Cardiac muscle cell (in vitro differentiated cells and primary cell): ENCODE measurements around the gene C5orf15. TPM values are rescaled to one million over a fixed set of nuclear protein-coding genes. Genes with fewer than 3 reads are reported as not detected.

Experiments
- DNase-seq, 2 donors: peaks; one replicate each; pipeline versions ENCODE4 v3.0.0 to v3.0.0-alpha.2; 2010 to 2017; ENCODE audit warnings: low read depth in 1 of 2, low spot score in 1 of 2
- H3K27ac ChIP-seq: fragments of 200-600 bp; sonication (generic); 2 replicates; pipeline ENCODE4 v1.5.1; 2016
- H3K27me3 ChIP-seq: fragments of 200-600 bp; sonication (generic); 2 replicates; pipeline ENCODE4 v1.6.0; 2016; ENCODE audit warnings: control low read depth
- H3K36me3 ChIP-seq: fragments of 200-600 bp; sonication (generic); 2 replicates; pipeline ENCODE4 v1.5.1; 2016; ENCODE audit warnings: control low read depth
- H3K4me1 ChIP-seq: fragments of 200-600 bp; sonication (generic); 2 replicates; pipeline ENCODE4 v1.8.1; 2017; ENCODE audit warnings: low read depth, mild to moderate bottlenecking, mixed run types
- H3K4me3 ChIP-seq: fragments of 200-600 bp; sonication (generic); 2 replicates; pipeline ENCODE4 v1.5.1; 2016; ENCODE audit warnings: mild to moderate bottlenecking
- H3K9me3 ChIP-seq: fragments of 200-600 bp; sonication (generic); 2 replicates; pipeline ENCODE4 v1.5.1; 2017; ENCODE audit warnings: low read depth, mild to moderate bottlenecking, control low read depth
- CTCF ChIP-seq: IDR thresholded peaks from 2 replicates; pipeline ENCODE4 v1.5.1; 2012; ENCODE audit warnings: low read depth, mild to moderate bottlenecking, low read length
- polyA plus RNA-seq: library from polyadenylated mRNA; unstranded; fragments of >200 nt; fragmentation: Nextera tagmentation; extraction: Ambion mirVana; gene quantifications from 2 replicates; pipeline ENCODE4 v1.2.1, GENCODE V29; 2016
- total RNA-seq: library from RNA; depleted of rRNA; stranded (reverse); fragments of >200 nt; gene quantifications from 2 replicates; pipeline ENCODE4 v1.2.3, GENCODE V29; 2016

The C5orf15 gene
- total and polyA plus RNA-seq, 2 experiments from 2014 or later = 58.5 to 87.8 TPM

GRCh38 chr5:133995883-133996563, 27.6 kb upstream of the C5orf15 start:
- Histone ChIP-seq H3K4me1 (peaks cover 45% of the 10 kb centered on the region), H3K27ac (peak overlapping the region; percentile 65), H3K27me3 (no peaks in the 10 kb centered on the region), H3K4me3 (no peak overlapping the region), H3K36me3 (no peaks in the 10 kb centered on the region), H3K9me3 (no peaks in the 10 kb centered on the region)
- no peak for TF ChIP-seq CTCF
- DNase-seq = peak in 1 of 2 donors; percentile 38

- TF ChIP-seq CTCF = no peak
These were observed 26.9 kb upstream of the C5orf15 start for GRCh38 chr5:133995341-133995740.

GRCh38 chr5:133994990-133995333, 26.5 kb upstream of the C5orf15 start:
- H3K9me3 ChIP-seq = no peaks in the 10 kb centered on the region
- H3K27ac ChIP-seq = peak overlapping the region; percentile 65
- no peaks in the 10 kb centered on the region for H3K27me3 ChIP-seq
- no peak for TF ChIP-seq CTCF
- DNase-seq = no peak
- no peak overlapping the region for H3K4me3 ChIP-seq
- H3K36me3 ChIP-seq = peaks cover 4% of the 10 kb centered on the region
- H3K4me1 ChIP-seq = peaks cover 45% of the 10 kb centered on the region

More at GRCh38 chr5:133995341-133995740, 26.9 kb upstream of the C5orf15 start:
- Histone ChIP-seq H3K27ac (peak overlapping the region; percentile 65), H3K4me1 (peaks cover 45% of the 10 kb centered on the region), H3K36me3 (peaks cover 1% of the 10 kb centered on the region), H3K4me3 (no peak overlapping the region), H3K27me3 (no peaks in the 10 kb centered on the region), H3K9me3 (no peaks in the 10 kb centered on the region)
- DNase-seq = peak in 1 of 2 donors; percentile 11

GRCh38 chr5:133994297-133994989, 26.0 kb upstream of the C5orf15 start:
- peaks cover 45% of the 10 kb centered on the region for H3K4me1 ChIP-seq

GRCh38 chr5:133993185-133993936, 24.9 kb upstream of the C5orf15 start:
- peak overlapping the region; percentile 65 for H3K27ac ChIP-seq
- no peak overlapping the region for H3K4me3 ChIP-seq
- peaks cover 45% of the 10 kb centered on the region for H3K4me1 ChIP-seq
- no peaks in the 10 kb centered on the region for H3K9me3 ChIP-seq
- no peak for TF ChIP-seq CTCF
- peaks cover 16% of the 10 kb centered on the region for H3K36me3 ChIP-seq
- DNase-seq = peak in 1 of 2 donors; percentile 60
- H3K27me3 ChIP-seq = no peaks in the 10 kb centered on the region

More at GRCh38 chr5:133994297-133994989, 26.0 kb upstream of the C5orf15 start:
- H3K4me3 ChIP-seq = no peak overlapping the region
- peaks cover 7% of the 10 kb centered on the region for H3K36me3 ChIP-seq
- no peaks in the 10 kb centered on the region for H3K9me3 ChIP-seq
- H3K27me3 ChIP-seq = no peaks in the 10 kb centered on the region
- DNase-seq = no peak
- no peak for TF ChIP-seq CTCF
- peak overlapping the region; percentile 65 for H3K27ac ChIP-seq
